Embryonic facial prominence (tissue), 1 donor: ENCODE measurements around the gene FGF1.

ENCODE experiments used
- DNase-seq: peaks from one replicate; pipeline ENCODE4 v3.0.0-alpha.2; 2016; ENCODE audit errors: extremely low spot score

FGF1 gene

GRCh38 chr5:142644640-142645361 is 41.1 kb downstream of the FGF1 start:
- no peak for DNase-seq

DNA sequence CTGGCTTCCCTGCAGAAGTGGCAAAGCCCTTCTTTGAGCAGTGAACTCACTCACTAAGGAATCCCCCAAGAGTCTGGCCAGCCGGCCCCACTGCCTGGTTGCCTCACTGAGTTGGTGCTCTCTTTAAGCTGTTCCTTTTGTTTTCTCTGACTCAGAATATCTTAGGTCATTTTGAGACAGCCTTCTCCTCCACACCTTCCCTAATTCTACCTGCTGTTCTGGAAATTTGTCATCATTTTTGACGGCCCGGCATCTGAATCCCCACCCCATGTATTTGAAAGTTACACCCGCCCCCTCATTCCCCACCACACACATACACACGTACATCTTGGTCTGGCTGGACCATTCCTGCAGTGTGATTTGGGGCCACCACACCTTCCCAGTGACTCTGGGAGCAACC is 41.8 kb downstream of the FGF1 start:
- no peak for DNase-seq

DNA sequence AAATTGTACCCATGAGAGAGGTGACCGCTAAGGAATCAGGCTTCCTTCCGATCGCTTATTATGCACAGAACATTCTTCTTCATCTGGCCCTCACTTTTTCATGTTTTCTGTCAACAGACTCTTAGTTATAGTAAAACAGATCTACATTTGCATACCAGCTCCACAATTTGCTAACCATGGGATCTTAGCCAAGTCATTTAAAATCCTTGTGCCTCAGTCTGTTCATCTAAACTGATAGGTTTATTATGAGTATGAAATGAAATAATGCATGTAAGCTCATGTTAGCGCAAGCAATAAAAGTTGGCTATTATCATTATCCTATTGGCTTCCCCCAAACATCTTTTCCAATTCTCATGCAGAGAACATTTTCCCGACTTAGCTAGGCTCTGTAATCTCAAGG is 42.3 kb downstream of the FGF1 start:
- DNase-seq = no peak

- no peak for DNase-seq
Observed at GRCh38 chr5:142642427-142642826, 43.5 kb downstream of the FGF1 start.

GRCh38 chr5:142641711-142642110 is 44.2 kb downstream of the FGF1 start:
- DNase-seq = no peak

DNA sequence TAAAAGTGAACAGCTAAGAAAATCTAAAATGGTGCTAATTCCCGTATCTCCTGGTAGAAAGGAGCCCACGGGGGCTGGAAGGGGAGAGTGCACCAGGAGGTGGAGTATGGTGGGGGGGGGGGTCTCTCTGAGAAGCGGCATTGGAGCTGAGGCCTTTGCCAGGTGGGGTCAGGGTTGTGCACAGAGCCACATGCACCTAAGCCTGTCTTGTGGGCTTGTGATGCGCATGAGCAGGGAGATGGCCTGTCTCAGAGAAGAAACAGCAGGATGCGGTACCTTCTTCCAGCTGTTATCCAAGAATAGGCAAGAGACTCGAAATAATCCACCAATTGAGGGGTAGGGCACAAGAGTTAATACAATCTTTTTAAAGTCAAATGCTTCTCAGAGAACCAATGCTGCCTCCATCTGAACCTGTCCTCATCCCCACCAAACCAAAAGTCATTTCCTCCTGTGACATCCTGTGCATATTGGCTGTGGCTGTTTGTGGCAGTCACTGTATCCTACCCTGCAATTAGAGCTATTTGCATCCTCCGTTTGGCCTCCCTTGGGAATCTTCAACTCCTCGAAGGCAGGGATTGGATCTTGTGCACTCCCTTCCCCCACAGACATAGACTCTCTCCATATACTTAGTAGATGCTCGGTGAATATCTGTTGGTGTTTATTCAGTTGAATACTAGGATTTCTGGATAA is 45.4 kb downstream of the FGF1 start:
- DNase-seq = no peak

GRCh38 chr5:142639455-142639854 is 46.4 kb downstream of the FGF1 start:
- no peak for DNase-seq

- DNase-seq = no peak
Observed at GRCh38 chr5:142637871-142638270, 48.0 kb downstream of the FGF1 start.

DNA sequence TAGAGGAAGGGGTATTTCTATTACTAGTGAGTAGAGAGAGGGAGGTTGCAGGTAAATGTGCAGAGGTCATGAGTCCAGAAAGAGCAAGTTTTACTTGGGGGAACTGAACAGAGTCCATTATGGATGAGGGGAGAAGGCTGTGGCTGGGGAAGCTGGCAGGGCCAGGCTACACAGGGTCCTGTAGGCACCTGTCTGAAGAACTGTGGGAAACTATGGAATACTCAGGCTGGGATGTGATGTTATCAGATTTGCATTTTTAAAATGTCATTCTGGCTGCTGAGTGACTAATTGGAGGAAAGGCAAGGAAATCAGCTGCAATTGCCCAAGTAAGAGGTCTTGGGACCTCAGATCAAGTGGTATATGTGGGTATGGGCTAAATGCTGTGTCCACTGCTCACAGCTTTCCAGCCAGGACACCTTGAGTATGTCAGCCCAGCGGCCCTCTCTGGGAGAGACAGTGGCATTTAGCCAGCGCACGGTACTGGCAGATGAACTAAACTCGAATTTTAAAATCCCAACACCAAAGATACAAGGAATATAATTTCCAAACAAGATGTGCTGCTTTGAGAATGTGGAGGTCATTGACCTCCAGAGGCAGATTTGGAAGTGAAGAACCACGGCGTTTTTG is 49.1 kb downstream of the FGF1 start:
- no peak for DNase-seq

DNA sequence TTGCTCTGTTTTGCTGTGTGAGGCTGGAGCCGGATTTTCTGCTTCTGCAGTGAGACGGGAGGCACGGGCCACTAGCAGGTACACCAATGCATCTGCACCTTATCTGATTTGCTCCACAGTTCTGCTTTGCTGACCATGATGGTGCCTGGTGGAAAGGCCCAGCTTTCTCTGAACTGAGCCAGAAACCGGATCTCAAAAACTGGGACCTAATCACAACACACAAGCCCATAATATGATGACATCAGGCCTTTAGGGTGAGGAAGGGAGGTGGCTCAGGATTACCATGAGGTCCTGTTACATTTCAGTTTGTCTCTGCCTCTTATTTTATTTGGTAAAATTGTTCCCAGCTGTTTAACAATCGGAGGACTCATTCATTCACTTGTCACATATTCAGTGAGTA is 49.8 kb downstream of the FGF1 start:
- no peak for DNase-seq

- no peak for DNase-seq
Observed at GRCh38 chr5:142634216-142635011, 51.5 kb downstream of the FGF1 start.

- no peak for DNase-seq
Observed at GRCh38 chr5:142630927-142631539, 54.9 kb downstream of the FGF1 start.

DNA sequence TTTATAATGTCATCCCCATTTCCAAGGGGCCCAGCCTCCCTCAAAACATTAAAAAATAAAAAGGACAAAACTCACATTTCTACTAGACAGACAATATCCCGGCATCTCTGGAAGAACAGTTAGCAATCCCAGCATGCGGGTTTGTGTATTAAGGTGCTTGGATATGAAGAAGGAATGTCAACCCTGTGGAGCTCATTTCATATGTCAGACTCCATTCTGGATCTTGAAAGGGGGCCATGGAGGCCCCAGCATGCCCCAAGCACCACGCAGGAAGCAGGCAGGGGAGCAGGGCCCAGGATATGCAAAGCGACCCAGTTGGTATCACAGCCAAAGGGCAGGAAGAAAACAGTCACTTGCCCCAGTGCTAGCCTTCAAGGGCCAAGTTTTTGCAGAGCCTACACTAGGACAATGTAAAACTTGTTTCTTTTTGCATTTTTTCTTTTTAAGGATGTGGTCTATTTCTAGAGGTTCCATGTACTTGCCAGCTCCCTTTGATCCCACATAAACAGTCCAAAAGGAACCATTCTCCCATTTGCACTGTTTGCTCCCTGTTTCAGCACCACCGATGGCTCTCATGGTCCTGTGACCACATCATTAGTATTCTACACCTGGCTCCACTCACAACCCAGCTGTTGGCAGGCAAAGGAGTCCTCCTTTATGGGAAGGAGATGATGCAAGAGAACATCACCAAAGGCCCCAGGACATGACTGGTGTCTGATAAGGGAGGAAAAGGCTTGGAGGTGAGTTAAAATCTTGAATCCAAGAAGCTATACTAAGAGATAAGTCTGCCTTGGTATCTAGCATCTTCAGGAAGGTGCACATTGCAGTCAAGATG is 58.3 kb downstream of the FGF1 start:
- DNase-seq = no peak

DNA sequence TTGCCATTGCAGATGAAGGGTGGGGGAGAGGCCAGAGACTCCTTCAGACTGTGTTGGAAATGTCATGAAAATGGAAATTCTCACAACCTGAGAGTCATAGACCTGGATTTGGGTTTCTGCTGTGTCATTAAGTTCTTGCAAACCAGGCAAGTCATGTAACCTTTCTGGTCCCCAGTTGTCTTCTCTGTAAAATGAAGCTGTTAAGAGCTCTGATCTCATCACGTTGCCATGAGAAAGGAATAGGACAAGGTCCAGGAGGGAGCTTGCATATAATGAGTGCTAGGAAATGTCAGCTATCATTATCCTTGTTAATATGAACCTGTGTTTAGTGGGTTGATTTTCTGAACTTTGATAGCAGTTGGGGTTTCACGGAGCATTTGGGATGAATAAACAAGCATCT is 59.1 kb downstream of the FGF1 start:
- DNase-seq = no peak

DNA sequence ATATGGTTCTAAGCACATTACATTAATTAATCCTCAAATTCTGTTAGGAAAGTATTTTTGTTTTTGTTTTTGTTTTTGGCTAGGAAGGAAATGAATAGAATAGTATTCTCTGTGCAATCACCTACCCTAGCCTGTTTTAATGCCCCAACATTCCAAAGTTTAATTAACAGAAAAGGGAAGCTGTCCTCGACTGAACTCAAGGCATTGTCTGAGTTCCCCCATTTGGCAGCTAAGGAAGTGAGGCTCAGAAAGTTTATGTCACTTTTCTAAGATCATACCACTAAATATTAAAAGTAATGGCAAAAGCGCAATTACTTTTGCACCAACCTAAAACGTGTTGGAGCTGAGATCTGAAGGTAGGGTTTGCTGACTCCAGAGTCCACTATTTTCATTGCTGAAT is 59.8 kb downstream of the FGF1 start:
- DNase-seq = no peak

- DNase-seq = no peak
Observed at GRCh38 chr5:142621227-142621626, 64.7 kb downstream of the FGF1 start.

GRCh38 chr5:142619815-142620214 is 66.1 kb downstream of the FGF1 start:
- no peak for DNase-seq

GRCh38 chr5:142618130-142618523 is 67.8 kb downstream of the FGF1 start:
- DNase-seq = no peak

DNA sequence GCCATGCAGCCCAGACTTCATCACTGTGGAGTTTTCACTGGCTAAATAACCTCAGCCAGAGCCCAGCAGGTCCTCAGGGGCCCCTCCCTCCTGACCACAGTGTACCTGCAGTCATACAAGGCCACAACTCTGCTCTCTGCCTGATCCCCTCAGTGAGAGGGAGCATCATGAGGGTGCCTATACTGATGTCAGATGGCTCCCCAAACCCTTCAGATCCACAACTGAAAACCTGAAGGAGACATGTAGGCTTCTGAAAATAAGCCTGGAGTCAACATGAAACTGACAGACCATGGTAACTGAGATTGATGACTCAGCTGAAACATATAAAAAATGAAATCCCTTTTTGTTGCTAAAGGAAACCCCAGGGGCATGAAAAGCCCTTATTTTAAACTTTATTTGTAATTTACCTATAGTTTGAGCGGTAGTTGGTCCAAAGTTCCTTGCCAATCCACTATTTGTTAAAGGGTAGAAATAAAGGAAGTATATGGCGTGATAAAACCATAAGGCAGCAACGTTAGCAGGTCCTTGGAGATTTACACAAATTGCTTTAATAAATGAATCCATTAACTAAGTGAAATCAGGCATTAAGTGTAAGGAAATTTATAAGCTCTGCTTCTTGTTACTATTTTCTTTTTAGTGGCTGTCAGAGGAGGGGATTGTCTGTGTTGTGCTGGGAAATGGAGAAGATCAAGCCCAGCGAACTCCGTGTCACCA is 68.3 kb downstream of the FGF1 start:
- DNase-seq = no peak

DNA sequence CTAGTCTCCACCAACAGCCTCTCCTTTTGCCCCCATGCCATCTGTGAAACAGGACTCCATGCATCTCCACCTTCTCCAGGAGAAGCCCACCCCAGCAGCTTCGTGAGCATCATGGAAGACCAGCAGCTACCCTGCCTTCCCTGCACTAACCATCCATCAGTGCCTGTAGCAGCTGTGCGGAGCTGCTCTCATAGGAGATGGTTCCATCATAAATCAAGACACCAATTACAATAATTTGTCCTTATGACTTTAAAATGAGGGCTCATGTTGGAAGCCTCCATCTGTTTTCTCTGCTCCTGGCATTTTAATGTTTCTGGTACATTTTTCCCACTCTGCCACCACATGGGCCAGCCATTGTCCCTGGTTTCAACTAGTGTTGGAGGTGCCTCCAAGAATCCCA is 69.9 kb downstream of the FGF1 start:
- DNase-seq = no peak
